Endothelial cell of umbilical vein (primary cell): ENCODE data around the gene TCERG1L. TPM values are rescaled to one million over a fixed set of nuclear protein-coding genes. Genes with fewer than 3 reads are reported as not detected.

Experiments used
- BruUV-seq: library from RNA; stranded (reverse); fragments of 400-500 nt; replicated peaks from 2 replicates; lab custom pipeline; 2021; lab: Mats Ljungman, UMichigan
- CTCF ChIA-PET: fragments of 300-600, 350-600 bp; sonication (Branson Sonifier 250); formaldehyde crosslinking; loops from one replicate; lab custom pipeline; 2021; ENCODE audit warnings: antibody characterized with exemption, inconsistent platforms; lab: Charles Lee
- POLR2A ChIA-PET: fragments of 300-600, 350-600 bp; sonication (Branson Sonifier 250); formaldehyde crosslinking; loops from one replicate; lab custom pipeline; 2021; ENCODE audit warnings: antibody characterized with exemption, inconsistent platforms; lab: Charles Lee
- DNase-seq: peaks from one replicate; pipeline ENCODE4 v3.0.0-alpha.2; 2011; ENCODE audit warnings: low read depth, low spot score
- FAIRE-seq: peaks from 2 replicates; lab custom pipeline; 2011; peaks lifted over from hg19 to GRCh38; lab: Jason Lieb, UNC
- H2AFZ ChIP-seq: 2 replicates; pipeline ENCODE4 v1.6.0; 2012; ENCODE audit warnings: low read depth, low read length, control low read depth, inconsistent platforms
- H3K27ac ChIP-seq: 2 replicates; pipeline ENCODE4 v1.5.1; 2011; ENCODE audit warnings: low read depth, mild to moderate bottlenecking, control low read depth, low read length, moderate library complexity; ENCODE audit not compliant: insufficient read depth
- H3K27me3 ChIP-seq, 2 experiments: 2 replicates each; pipeline versions ENCODE4 v1.6.0 to v1.6.1; 2011; ENCODE audit warnings: low read length in 2 of 2, mixed read lengths in 1 of 2; ENCODE audit not compliant: control insufficient read depth in 2 of 2, insufficient read depth in 2 of 2
- H3K36me3 ChIP-seq, 2 experiments: 2 replicates in 1 of 2; 3 replicates in 1 of 2; pipeline ENCODE4 v1.5.1; 2011; ENCODE audit warnings: low read length in 2 of 2, mild to moderate bottlenecking in 1 of 2, moderate library complexity in 1 of 2; ENCODE audit not compliant: control insufficient read depth in 2 of 2, insufficient read depth in 2 of 2; ENCODE audit errors: extremely low read depth in 1 of 2
- H3K4me1 ChIP-seq: 3 replicates; pipeline ENCODE4 v1.5.1; 2011; ENCODE audit warnings: mild to moderate bottlenecking, low read length; ENCODE audit not compliant: control insufficient read depth, insufficient read depth; ENCODE audit errors: extremely low read depth
- H3K4me2 ChIP-seq: 2 replicates; pipeline ENCODE4 v1.6.1; 2011; ENCODE audit warnings: low read length, control low read depth, mixed read lengths; ENCODE audit not compliant: insufficient read depth
- H3K4me3 ChIP-seq, 3 experiments: fragments of 200-600 bp in 1 of 3; sonication (generic), shearing (Covaris generic) in 1 of 3; replicated peaks in 1 of 3; 2 replicates each; pipeline ENCODE4 v1.5.1; 2011 to 2016; ENCODE audit warnings: control low read depth in 3 of 3, low read length in 3 of 3, mild to moderate bottlenecking in 2 of 3, inconsistent platforms in 1 of 3, low read depth in 1 of 3, moderate library complexity in 1 of 3; ENCODE audit not compliant: insufficient read depth in 1 of 3
- H3K79me2 ChIP-seq: 2 replicates; pipeline ENCODE4 v1.6.0; 2012; ENCODE audit warnings: low read length, inconsistent platforms; ENCODE audit not compliant: control insufficient read depth, insufficient read depth
- H3K9ac ChIP-seq: replicated peaks from 2 replicates; pipeline ENCODE3; 2011; ENCODE audit warnings: low read length, control low read depth; ENCODE audit not compliant: insufficient read depth; ENCODE audit errors: extremely low read depth
- H3K9me1 ChIP-seq: replicated peaks from 3 replicates; pipeline ENCODE4 v1.6.0; 2011; ENCODE audit warnings: mild to moderate bottlenecking, low read length; ENCODE audit not compliant: control insufficient read depth, insufficient read depth; ENCODE audit errors: extremely low read depth
- H3K9me3 ChIP-seq: replicated peaks from 2 replicates; pipeline ENCODE4 v1.5.1; 2012; ENCODE audit warnings: low read length, inconsistent platforms; ENCODE audit not compliant: control insufficient read depth, insufficient read depth
- H4K20me1 ChIP-seq: replicated peaks from 2 replicates; pipeline ENCODE3; 2011; ENCODE audit warnings: mild to moderate bottlenecking, low read length; ENCODE audit not compliant: control insufficient read depth, insufficient read depth; ENCODE audit errors: extremely low read depth
- CTCF ChIP-seq, 2 donors: IDR thresholded peaks; 1 replicate in 1 of 2; 2 replicates in 1 of 2; pipeline ENCODE4 v1.5.1; 2011; ENCODE audit warnings: low read length in 2 of 2, mild to moderate bottlenecking in 2 of 2, moderate library complexity in 2 of 2, control low read depth in 1 of 2, inconsistent platforms in 1 of 2, low read depth in 1 of 2; ENCODE audit not compliant: insufficient read depth in 1 of 2; ENCODE audit errors: extremely low read depth in 1 of 2
- EZH2 ChIP-seq: IDR thresholded peaks from 2 replicates; pipeline ENCODE4 v1.6.1; 2012; ENCODE audit warnings: borderline replicate concordance, low read depth, mild to moderate bottlenecking, moderate library complexity, low read length, inconsistent platforms; ENCODE audit not compliant: severe bottlenecking
- FOS ChIP-seq: IDR thresholded peaks from 2 replicates; pipeline ENCODE4 v1.6.1; 2011; ENCODE audit warnings: mild to moderate bottlenecking, low read length, moderate library complexity, borderline replicate concordance; ENCODE audit not compliant: insufficient read depth
- GATA2 ChIP-seq: IDR thresholded peaks from 2 replicates; pipeline ENCODE4 v1.7.0; 2011; ENCODE audit warnings: low read depth, mild to moderate bottlenecking, moderate library complexity, mixed read lengths, low read length; ENCODE audit not compliant: insufficient read length, insufficient read depth
- JUN ChIP-seq: IDR thresholded peaks from 2 replicates; pipeline ENCODE4 v1.6.1; 2011; ENCODE audit warnings: borderline replicate concordance, low read depth; ENCODE audit not compliant: insufficient read length, insufficient read depth
- MYC ChIP-seq: IDR thresholded peaks from one replicate; pipeline ENCODE4 v1.6.1; 2011; ENCODE audit warnings: mild to moderate bottlenecking, low read depth, low read length
- POLR2A ChIP-seq: IDR thresholded peaks from 2 replicates; pipeline ENCODE4 v1.6.1; 2012; ENCODE audit warnings: low read depth, mild to moderate bottlenecking, control low read depth, low read length
- POLR2AphosphoS5 ChIP-seq: IDR thresholded peaks from 2 replicates; pipeline ENCODE4 v1.6.1; 2012; ENCODE audit warnings: low read depth, mild to moderate bottlenecking, control low read depth, low read length, moderate library complexity; ENCODE audit not compliant: insufficient read depth
- dilution Hi-C: fragments of 300-500 bp; cut with MboI; formaldehyde crosslinking; loops from one replicate; pipeline ENCODE4 v1.15.0; 2019; ENCODE audit warnings: low sequenced_read_pairs; ENCODE audit not compliant: extremely low pct_ligation_motif_present
- intact Hi-C: fragments of 100-400 bp; cut with micrococcal nuclease; formaldehyde crosslinking; loops from one replicate; pipeline ENCODE4 v1.10.0; 2022
- polyA plus RNA-seq, 4 experiments: library from polyadenylated mRNA; depleted of rRNA in 3 of 4; stranded (reverse) in 3 of 4; unstranded in 1 of 4; fragments of >200 nt; gene quantifications; 2 replicates each; pipeline versions ENCODE4 v1.2.1 to v1.2.3, GENCODE V29; 2011 to 2012; ENCODE audit warnings: missing spikeins in 1 of 4
- total RNA-seq: library from RNA; stranded (reverse); gene quantifications from 2 replicates; pipeline ENCODE4 v1.2.3, GENCODE V29; 2021
- TF ChIP-seq, protein P1 (sequence below): IDR thresholded peaks from 2 replicates; pipeline ENCODE4 v1.6.1; 2011; ENCODE audit not compliant: insufficient read depth, insufficient read length

Gene TCERG1L
- total and polyA plus RNA-seq, 2 donors (not counting 3 experiments of a cell fraction or from before 2014, with no cell fraction given): not detected

GRCh38 chr10:131223422-131223821 is 88.1 kb downstream of the TCERG1L start:
- Histone ChIP-seq H3K4me2 (no peak overlapping the region), H3K36me3 (no peaks in the 10 kb centered on the region), H4K20me1 (no peaks in the 10 kb centered on the region), H3K9ac (no peak overlapping the region), H2AFZ (no peak overlapping the region), H3K9me1 (no peaks in the 10 kb centered on the region), H3K9me3 (peaks cover 16% of the 10 kb centered on the region), H3K27ac (no peak overlapping the region), H3K79me2 (no peaks in the 10 kb centered on the region), H3K27me3 (no peaks in the 10 kb centered on the region), H3K4me1 (no peaks in the 10 kb centered on the region), H3K4me3 (no peak overlapping the region)
- TF ChIP-seq, protein P1, sequence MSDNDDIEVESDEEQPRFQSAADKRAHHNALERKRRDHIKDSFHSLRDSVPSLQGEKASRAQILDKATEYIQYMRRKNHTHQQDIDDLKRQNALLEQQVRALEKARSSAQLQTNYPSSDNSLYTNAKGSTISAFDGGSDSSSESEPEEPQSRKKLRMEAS: no peak
- TF ChIP-seq GATA2 (no peak), JUN (no peak), POLR2AphosphoS5 (no peak), CTCF (IDR thresholded peaks at IDR 0.05; ENCODE audit: extremely low read depth in 1 of 2, insufficient read depth in 1 of 2, low read depth in 1 of 2, low read length in 2 of 2) (no peak), POLR2A (no peak), FOS (no peak), EZH2 (no peak), MYC (no peak)
- ChIA-PET CTCF (no interaction called here), POLR2A (no interaction called here)
- dilution Hi-C loops: no loop called here
- FAIRE-seq: no peak
- intact Hi-C loops: no loop called here
- no TSS peak for BruUV-seq
- DNase-seq: no peak
